Skeletal muscle satellite cell (primary cell): Measurements from ENCODE around the gene MPZL1.

Source experiments
- H3K27me3 ChIP-seq: 2 replicates; pipeline ENCODE4 v1.7.0; 2013; ENCODE audit warnings: low read length; ENCODE audit not compliant: control insufficient read depth, insufficient read depth
- H3K36me3 ChIP-seq: 2 replicates; pipeline ENCODE4 v1.7.0; 2013; ENCODE audit warnings: mild to moderate bottlenecking, control low read depth, low read length; ENCODE audit not compliant: insufficient read depth
- H3K4me1 ChIP-seq: 2 replicates; pipeline ENCODE4 v1.7.0; 2013; ENCODE audit warnings: low read length; ENCODE audit not compliant: control insufficient read depth, insufficient read depth
- H3K4me2 ChIP-seq: 2 replicates; pipeline ENCODE4 v1.7.0; 2013; ENCODE audit warnings: mild to moderate bottlenecking, low read length
- H3K4me3 ChIP-seq: 2 replicates; pipeline ENCODE4 v1.7.0; 2013; ENCODE audit warnings: low read length
- H3K9ac ChIP-seq: 2 replicates; pipeline ENCODE4 v1.7.0; 2013; ENCODE audit warnings: mild to moderate bottlenecking, low read depth, low read length, moderate library complexity
- H3K9me3 ChIP-seq: replicated peaks from 2 replicates; pipeline ENCODE4 v1.7.0; 2013; ENCODE audit warnings: mild to moderate bottlenecking, control low read depth, low read length

MPZL1 gene

GRCh38 chr1:167757433-167758309 lies 35.9 kb downstream of the MPZL1 start:
- H3K4me2 ChIP-seq: no peak overlapping the region
- peaks cover 6% of the 10 kb centered on the region for H3K4me1 ChIP-seq
- H3K36me3 ChIP-seq: no peaks in the 10 kb centered on the region
- H3K9me3 ChIP-seq: no peaks in the 10 kb centered on the region
- no peaks in the 10 kb centered on the region for H3K27me3 ChIP-seq
- H3K9ac ChIP-seq: no peak overlapping the region
- H3K4me3 ChIP-seq: no peak overlapping the region

GRCh38 chr1:167761400-167761799 lies 39.6 kb downstream of the MPZL1 start:
- Histone ChIP-seq H3K4me2 (no peak overlapping the region), H3K27me3 (no peaks in the 10 kb centered on the region), H3K9ac (no peak overlapping the region), H3K9me3 (no peaks in the 10 kb centered on the region), H3K4me1 (no peaks in the 10 kb centered on the region), H3K36me3 (no peaks in the 10 kb centered on the region), H3K4me3 (no peak overlapping the region)

- Histone ChIP-seq H3K4me3 (no peak overlapping the region), H3K4me1 (no peaks in the 10 kb centered on the region), H3K4me2 (no peak overlapping the region), H3K27me3 (no peaks in the 10 kb centered on the region), H3K9me3 (no peaks in the 10 kb centered on the region), H3K36me3 (peaks cover 4% of the 10 kb centered on the region), H3K9ac (no peak overlapping the region)
Measured at GRCh38 chr1:167762061-167762746, 40.4 kb downstream of the MPZL1 start.

GRCh38 chr1:167763525-167764220 lies 41.9 kb downstream of the MPZL1 start:
- H3K27me3 ChIP-seq: no peaks in the 10 kb centered on the region
- H3K36me3 ChIP-seq: peaks cover 14% of the 10 kb centered on the region
- H3K9me3 ChIP-seq: no peaks in the 10 kb centered on the region
- H3K4me2 ChIP-seq: no peak overlapping the region
- H3K4me1 ChIP-seq: no peaks in the 10 kb centered on the region
- H3K4me3 ChIP-seq: no peak overlapping the region
- no peak overlapping the region for H3K9ac ChIP-seq

- Histone ChIP-seq H3K4me1 (no peaks in the 10 kb centered on the region), H3K9ac (no peak overlapping the region)
Measured at GRCh38 chr1:167764458-167765330, 42.9 kb downstream of the MPZL1 start.

GRCh38 chr1:167765496-167765895 lies 43.7 kb downstream of the MPZL1 start:
- no peak overlapping the region for H3K9ac ChIP-seq
- H3K27me3 ChIP-seq: no peaks in the 10 kb centered on the region
- H3K4me3 ChIP-seq: no peak overlapping the region
- no peaks in the 10 kb centered on the region for H3K9me3 ChIP-seq
- H3K4me2 ChIP-seq: no peak overlapping the region
- no peaks in the 10 kb centered on the region for H3K4me1 ChIP-seq
- peaks cover 28% of the 10 kb centered on the region for H3K36me3 ChIP-seq

More at GRCh38 chr1:167764458-167765330, 42.9 kb downstream of the MPZL1 start:
- Histone ChIP-seq H3K4me2 (no peak overlapping the region), H3K36me3 (peaks cover 24% of the 10 kb centered on the region), H3K4me3 (no peak overlapping the region), H3K27me3 (no peaks in the 10 kb centered on the region), H3K9me3 (no peaks in the 10 kb centered on the region)

GRCh38 chr1:167766538-167766937 lies 44.8 kb downstream of the MPZL1 start:
- Histone ChIP-seq H3K27me3 (no peaks in the 10 kb centered on the region), H3K4me1 (no peaks in the 10 kb centered on the region), H3K9ac (no peak overlapping the region), H3K4me2 (no peak overlapping the region), H3K4me3 (no peak overlapping the region), H3K9me3 (no peaks in the 10 kb centered on the region), H3K36me3 (peaks cover 28% of the 10 kb centered on the region)

- no peak overlapping the region for H3K4me3 ChIP-seq
- no peaks in the 10 kb centered on the region for H3K4me1 ChIP-seq
- no peak overlapping the region for H3K4me2 ChIP-seq
- H3K9ac ChIP-seq: no peak overlapping the region
- H3K36me3 ChIP-seq: peaks cover 39% of the 10 kb centered on the region
- no peaks in the 10 kb centered on the region for H3K27me3 ChIP-seq
- no peaks in the 10 kb centered on the region for H3K9me3 ChIP-seq
Measured at GRCh38 chr1:167767761-167768160, 46.0 kb downstream of the MPZL1 start.

- peaks cover 8% of the 10 kb centered on the region for H3K4me1 ChIP-seq
- no peaks in the 10 kb centered on the region for H3K9me3 ChIP-seq
- no peak overlapping the region for H3K4me3 ChIP-seq
- no peaks in the 10 kb centered on the region for H3K27me3 ChIP-seq
- no peak overlapping the region for H3K9ac ChIP-seq
- no peak overlapping the region for H3K4me2 ChIP-seq
- H3K36me3 ChIP-seq: peaks cover 53% of the 10 kb centered on the region
Measured at GRCh38 chr1:167770127-167770526, 48.3 kb downstream of the MPZL1 start.

GRCh38 chr1:167772436-167772835 lies 50.7 kb downstream of the MPZL1 start:
- Histone ChIP-seq H3K9ac (no peak overlapping the region), H3K36me3 (peaks cover 64% of the 10 kb centered on the region), H3K27me3 (no peaks in the 10 kb centered on the region), H3K4me2 (no peak overlapping the region), H3K9me3 (no peaks in the 10 kb centered on the region), H3K4me3 (no peak overlapping the region), H3K4me1 (peaks cover 10% of the 10 kb centered on the region)

GRCh38 chr1:167773516-167773915 lies 51.7 kb downstream of the MPZL1 start:
- Histone ChIP-seq H3K27me3 (no peaks in the 10 kb centered on the region), H3K9me3 (no peaks in the 10 kb centered on the region), H3K4me3 (no peak overlapping the region), H3K9ac (no peak overlapping the region), H3K4me1 (peaks cover 10% of the 10 kb centered on the region), H3K4me2 (no peak overlapping the region), H3K36me3 (peaks cover 60% of the 10 kb centered on the region)
